Mucosa of descending colon (tissue), 3 donors: ENCODE measurements around the gene ZFAND4. TPM values are rescaled to one million over a fixed set of nuclear protein-coding genes. Genes with fewer than 3 reads are reported as not detected.

Experiments
- ATAC-seq: fragments of 200-7000 bp; cut with Tn5 transposase; one replicate; pipeline ENCODE4 v1.9.1; 2020; ENCODE audit warnings: mild to moderate bottlenecking, moderate library complexity
- DNase-seq, 3 donors: peaks; one replicate each; pipeline ENCODE4 v3.0.0-alpha.2; 2020
- H3K36me3 ChIP-seq: fragments of 200-600 bp; one replicate; pipeline ENCODE4 v1.8.0; 2021; ENCODE audit warnings: low read depth, mild to moderate bottlenecking
- H3K4me1 ChIP-seq: fragments of 200-600 bp; one replicate; pipeline ENCODE4 v1.8.0; 2021; ENCODE audit warnings: low read depth, mild to moderate bottlenecking
- H3K4me3 ChIP-seq: fragments of 200-600 bp; one replicate; pipeline ENCODE4 v1.8.0; 2021; ENCODE audit warnings: mild to moderate bottlenecking
- H3K9me3 ChIP-seq: fragments of 200-600 bp; one replicate; pipeline ENCODE4 v1.8.0; 2021; ENCODE audit warnings: mild to moderate bottlenecking
- intact Hi-C, 2 donors: fragments of 100-400 bp; cut with DNase I in 1 of 2; cut with micrococcal nuclease in 1 of 2; formaldehyde crosslinking; loops; one replicate each; pipeline versions ENCODE4 v1.11.0 to v1.11.1; 2022; cut with DNase I, micrococcal nuclease
- total RNA-seq, 3 donors: library from RNA; stranded (reverse); fragmentation: NEBNext Ultra II Directional in 2 of 3; extraction: Animal tissue kit (Norgen Biotek cat#: 25700) in 2 of 3; gene quantifications; one replicate each; pipeline versions ENCODE4 v1.2.1 to v1.2.4, GENCODE V29; 2021 to 2023
- TF ChIP-seq, protein P1 (sequence below): fragments of 200-600 bp; IDR thresholded peaks from one replicate; pipeline ENCODE4 v1.8.0; 2022; ENCODE audit warnings: antibody characterized with exemption, mild to moderate bottlenecking
- donor health status: DM: no; HTN: no; CAD: no; lungs with moderate emphysema.
- donor health status: DM: no; HTN: no; CAD: no.
- donor health status: DM: no; HTN: yes; CAD: no.

Gene ZFAND4
- total RNA-seq, 3 donors from 2014 or later: 15.5 to 22.1 (median 21.5) TPM

DNA sequence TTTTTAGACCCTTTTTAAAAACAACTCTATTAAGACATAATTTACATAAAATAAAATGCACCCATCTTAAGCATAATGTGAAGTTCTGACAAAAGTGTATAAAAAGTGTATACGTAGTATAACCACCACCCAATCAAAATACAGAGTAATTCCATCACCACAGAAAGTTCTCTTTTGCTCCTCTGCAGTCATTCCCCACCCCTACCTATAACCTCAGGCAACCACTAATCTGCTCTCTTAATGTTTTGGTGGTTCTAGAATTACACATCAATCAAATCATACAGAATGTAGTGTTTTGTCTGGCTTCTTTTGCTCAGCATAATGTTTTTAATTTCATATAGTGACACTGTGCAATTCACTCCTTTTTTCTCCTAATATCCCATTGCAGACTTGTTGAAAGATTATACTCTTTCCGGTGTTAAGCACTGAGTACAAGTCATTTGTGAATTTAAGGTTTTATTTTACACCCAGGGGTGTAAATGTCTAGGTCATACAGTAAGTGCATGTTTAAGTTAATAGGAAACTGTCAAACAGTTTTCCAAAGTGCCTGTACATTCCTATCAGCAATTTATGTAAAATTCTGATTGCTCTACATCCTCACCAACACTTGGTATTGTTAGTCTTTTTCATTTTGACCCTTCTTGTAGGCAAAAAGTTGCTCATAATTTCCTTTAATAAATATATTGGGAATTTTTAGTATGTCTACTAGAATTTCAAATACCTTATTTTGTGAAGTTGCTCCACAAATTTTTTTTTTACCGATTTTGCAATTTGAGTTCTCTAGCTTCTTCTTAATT lies 86.3 kb downstream of the ZFAND4 start:
- TF ChIP-seq, protein P1, sequence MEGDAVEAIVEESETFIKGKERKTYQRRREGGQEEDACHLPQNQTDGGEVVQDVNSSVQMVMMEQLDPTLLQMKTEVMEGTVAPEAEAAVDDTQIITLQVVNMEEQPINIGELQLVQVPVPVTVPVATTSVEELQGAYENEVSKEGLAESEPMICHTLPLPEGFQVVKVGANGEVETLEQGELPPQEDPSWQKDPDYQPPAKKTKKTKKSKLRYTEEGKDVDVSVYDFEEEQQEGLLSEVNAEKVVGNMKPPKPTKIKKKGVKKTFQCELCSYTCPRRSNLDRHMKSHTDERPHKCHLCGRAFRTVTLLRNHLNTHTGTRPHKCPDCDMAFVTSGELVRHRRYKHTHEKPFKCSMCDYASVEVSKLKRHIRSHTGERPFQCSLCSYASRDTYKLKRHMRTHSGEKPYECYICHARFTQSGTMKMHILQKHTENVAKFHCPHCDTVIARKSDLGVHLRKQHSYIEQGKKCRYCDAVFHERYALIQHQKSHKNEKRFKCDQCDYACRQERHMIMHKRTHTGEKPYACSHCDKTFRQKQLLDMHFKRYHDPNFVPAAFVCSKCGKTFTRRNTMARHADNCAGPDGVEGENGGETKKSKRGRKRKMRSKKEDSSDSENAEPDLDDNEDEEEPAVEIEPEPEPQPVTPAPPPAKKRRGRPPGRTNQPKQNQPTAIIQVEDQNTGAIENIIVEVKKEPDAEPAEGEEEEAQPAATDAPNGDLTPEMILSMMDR: no peak
- Histone ChIP-seq H3K36me3 (no peaks in the 10 kb centered on the region), H3K9me3 (peaks cover 7% of the 10 kb centered on the region), H3K4me3 (no peak overlapping the region), H3K4me1 (peaks cover 18% of the 10 kb centered on the region)
- no peak for DNase-seq
- intact Hi-C loops: no loop called here
- ATAC-seq: no peak

GRCh38 chr10:45585131-45585530 lies 87.4 kb downstream of the ZFAND4 start:
- ATAC-seq (no peak), DNase-seq (no peak)
- TF ChIP-seq, protein P1: no peak
- H3K4me1 ChIP-seq: peaks cover 19% of the 10 kb centered on the region
- H3K4me3 ChIP-seq: no peak overlapping the region
- intact Hi-C loops: no loop called here
- no peaks in the 10 kb centered on the region for H3K36me3 ChIP-seq
- H3K9me3 ChIP-seq: peaks cover 7% of the 10 kb centered on the region

DNA sequence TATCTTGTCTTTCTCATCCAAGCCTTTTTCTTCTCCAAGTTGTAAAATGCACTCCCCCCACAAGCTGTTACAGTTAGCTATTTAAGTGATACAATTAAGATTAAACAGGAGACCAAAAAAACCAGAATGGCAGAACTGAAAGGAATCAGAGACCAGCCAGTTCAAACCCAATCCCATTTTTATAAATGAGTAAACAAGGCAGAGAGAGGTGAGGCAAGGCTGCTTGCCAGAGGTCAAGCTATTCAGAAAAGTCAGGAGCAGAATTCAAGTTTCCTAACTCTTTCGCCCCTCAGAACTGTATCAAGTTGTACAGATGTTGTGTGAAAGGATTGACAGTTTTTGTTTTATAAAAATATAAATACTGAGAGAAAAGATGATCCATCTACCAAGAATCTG lies 90.2 kb downstream of the ZFAND4 start:
- peak; percentile 29 for ATAC-seq

DNA sequence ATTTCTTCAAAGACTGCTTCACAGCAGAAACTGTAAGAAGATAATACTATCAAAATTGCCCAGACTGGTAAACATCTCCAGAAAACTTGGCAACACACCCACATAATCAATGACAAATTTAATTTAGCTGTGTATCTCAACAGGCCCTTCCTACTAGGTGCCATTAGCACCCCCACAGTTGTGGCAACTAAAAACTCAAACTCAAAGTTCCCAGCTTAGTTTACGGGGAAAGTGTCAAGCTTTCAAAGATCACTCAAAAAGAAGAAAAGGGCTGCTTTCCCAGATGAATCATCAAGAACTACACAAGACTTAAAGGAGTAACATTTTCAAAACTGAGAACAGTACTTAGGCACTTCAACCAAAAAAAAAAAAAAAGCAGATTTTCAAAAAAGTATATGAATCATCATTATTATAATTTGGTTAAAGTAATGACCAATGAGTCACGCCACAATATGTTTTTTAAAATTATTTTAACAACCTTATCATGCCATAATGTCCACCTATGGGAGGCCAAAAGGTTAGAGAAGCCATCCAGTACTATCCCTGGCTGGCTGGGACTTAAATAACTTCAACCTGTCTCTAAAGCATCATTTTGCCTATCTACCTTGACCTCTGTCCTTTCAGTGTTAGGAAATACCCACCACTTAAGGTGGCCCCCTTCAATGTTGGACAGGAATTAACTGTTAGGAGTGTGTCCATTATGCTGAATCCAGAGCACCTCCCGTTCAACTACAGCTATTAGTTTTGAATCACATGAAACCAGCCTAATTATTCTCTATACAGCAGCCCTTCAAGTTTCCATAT lies 90.8 kb downstream of the ZFAND4 start:
- peaks cover 19% of the 10 kb centered on the region for H3K4me1 ChIP-seq
- peaks cover 4% of the 10 kb centered on the region for H3K9me3 ChIP-seq
- TF ChIP-seq, protein P1: no peak
- ATAC-seq (no peak), DNase-seq (no peak)
- no peak overlapping the region for H3K4me3 ChIP-seq
- no peaks in the 10 kb centered on the region for H3K36me3 ChIP-seq
- intact Hi-C loops: no loop called here

More for the DNA sequence above, 90.2 kb downstream of the ZFAND4 start:
- TF ChIP-seq, protein P1: no peak
- Histone ChIP-seq H3K4me3 (no peak overlapping the region), H3K36me3 (no peaks in the 10 kb centered on the region), H3K4me1 (peaks cover 19% of the 10 kb centered on the region), H3K9me3 (peaks cover 7% of the 10 kb centered on the region)
- intact Hi-C loops: no loop called here
- DNase-seq: no peak

DNA sequence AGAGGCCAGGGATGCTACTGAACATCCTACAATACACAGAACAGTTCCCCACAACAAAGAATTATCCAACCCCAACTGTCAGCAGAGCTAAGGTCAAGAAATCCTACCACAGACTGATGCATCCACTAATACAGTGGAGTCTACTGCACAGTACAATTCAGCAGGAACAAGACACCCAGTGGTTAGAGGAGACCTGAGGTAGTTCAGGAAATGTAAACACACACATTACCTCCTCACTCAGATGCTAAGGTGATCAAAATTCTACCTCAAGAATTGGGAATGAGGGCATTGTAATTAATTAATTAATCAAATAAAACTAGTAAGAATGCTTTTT lies 91.4 kb downstream of the ZFAND4 start:
- ATAC-seq (peak; percentile 73), DNase-seq (no peak)
- H3K9me3 ChIP-seq: no peaks in the 10 kb centered on the region
- H3K36me3 ChIP-seq: no peaks in the 10 kb centered on the region
- no peak overlapping the region for H3K4me3 ChIP-seq
- peaks cover 20% of the 10 kb centered on the region for H3K4me1 ChIP-seq
- intact Hi-C loops: no loop called here
- TF ChIP-seq, protein P1: no peak
